ENCODE results near the gene PPP2R2C. TPM values are rescaled to one million over a fixed set of nuclear protein-coding genes. Genes with fewer than 3 reads are reported as not detected.

The PPP2R2C gene
- total RNA-seq, 1 donor: under 0.01 TPM

DNA sequence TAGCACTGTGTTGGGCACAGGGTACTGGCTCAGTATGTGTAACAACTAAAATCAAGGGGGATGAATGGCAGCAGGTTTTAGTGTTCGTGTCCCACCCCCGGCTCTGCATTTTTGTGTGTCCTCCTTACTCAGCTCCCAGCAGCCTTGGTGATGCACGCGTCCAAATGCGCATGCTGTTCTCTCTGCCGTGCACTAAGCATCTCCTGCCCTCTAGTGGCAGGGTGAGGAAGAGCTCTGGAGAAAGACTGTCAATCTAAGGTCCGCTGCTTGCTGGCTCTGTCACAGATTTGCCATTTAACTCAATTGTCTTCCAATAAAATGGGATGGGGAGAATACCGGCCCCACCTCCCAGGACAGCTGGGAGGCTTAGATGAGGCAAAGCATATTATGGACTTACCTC lies 141.4 kb downstream of the PPP2R2C start:
- Histone ChIP-seq H3K4me1 (ENCODE audit: insufficient read depth, low read length) (no peaks in the 10 kb centered on the region), H3K27ac (ENCODE audit: low read depth, low read length) (no peak overlapping the region), H3K4me3 (ENCODE audit: insufficient read depth, low read length) (no peak overlapping the region), H3K36me3 (ENCODE audit: insufficient read depth, low read length) (no peaks in the 10 kb centered on the region), H2AFZ (ENCODE audit: low read length) (no peak overlapping the region), H3K4me2 (ENCODE audit: insufficient read depth, low read length) (no peak overlapping the region), H3K27me3 (ENCODE audit: insufficient read depth, low read length) (no peaks in the 10 kb centered on the region), H3K79me2 (ENCODE audit: insufficient read depth, low read length) (no peaks in the 10 kb centered on the region), H3K9me3 (ENCODE audit: low read depth, low read length) (no peaks in the 10 kb centered on the region), H4K20me1 (ENCODE audit: insufficient read depth, low read length) (no peaks in the 10 kb centered on the region)
- TF ChIP-seq, protein P1, sequence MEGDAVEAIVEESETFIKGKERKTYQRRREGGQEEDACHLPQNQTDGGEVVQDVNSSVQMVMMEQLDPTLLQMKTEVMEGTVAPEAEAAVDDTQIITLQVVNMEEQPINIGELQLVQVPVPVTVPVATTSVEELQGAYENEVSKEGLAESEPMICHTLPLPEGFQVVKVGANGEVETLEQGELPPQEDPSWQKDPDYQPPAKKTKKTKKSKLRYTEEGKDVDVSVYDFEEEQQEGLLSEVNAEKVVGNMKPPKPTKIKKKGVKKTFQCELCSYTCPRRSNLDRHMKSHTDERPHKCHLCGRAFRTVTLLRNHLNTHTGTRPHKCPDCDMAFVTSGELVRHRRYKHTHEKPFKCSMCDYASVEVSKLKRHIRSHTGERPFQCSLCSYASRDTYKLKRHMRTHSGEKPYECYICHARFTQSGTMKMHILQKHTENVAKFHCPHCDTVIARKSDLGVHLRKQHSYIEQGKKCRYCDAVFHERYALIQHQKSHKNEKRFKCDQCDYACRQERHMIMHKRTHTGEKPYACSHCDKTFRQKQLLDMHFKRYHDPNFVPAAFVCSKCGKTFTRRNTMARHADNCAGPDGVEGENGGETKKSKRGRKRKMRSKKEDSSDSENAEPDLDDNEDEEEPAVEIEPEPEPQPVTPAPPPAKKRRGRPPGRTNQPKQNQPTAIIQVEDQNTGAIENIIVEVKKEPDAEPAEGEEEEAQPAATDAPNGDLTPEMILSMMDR (IDR thresholded peaks at IDR 0.05; ENCODE audit: extremely low read depth, low read depth, low read length): peak; percentile 60
- DNase-seq (ENCODE audit: insufficient read length, low spot score, missing footprints): no peak

DNA sequence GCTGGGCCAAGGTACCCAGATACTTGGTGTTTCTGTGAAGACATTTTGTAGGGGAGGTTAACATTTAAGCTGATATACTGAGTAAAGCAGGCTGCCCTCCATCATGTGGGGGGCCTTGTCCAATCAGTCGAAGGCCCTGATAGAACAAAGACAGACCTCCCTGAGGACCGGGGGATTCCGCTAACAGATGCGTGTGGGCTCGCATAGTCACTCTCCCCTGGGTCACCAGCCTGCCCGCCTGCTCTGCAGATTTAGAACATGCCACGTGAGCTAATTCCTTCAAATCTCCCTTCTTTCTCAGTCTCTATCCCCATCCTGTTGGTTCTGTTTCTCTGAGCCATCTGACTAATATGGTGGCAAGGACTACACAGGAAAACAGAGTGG lies 142.0 kb downstream of the PPP2R2C start:
- no peak overlapping the region for H3K27ac ChIP-seq (ENCODE audit: low read depth, low read length)
- H3K4me2 ChIP-seq (ENCODE audit: insufficient read depth, low read length): no peak overlapping the region
- H4K20me1 ChIP-seq (ENCODE audit: insufficient read depth, low read length): no peaks in the 10 kb centered on the region
- no peak for DNase-seq (ENCODE audit: insufficient read length, low spot score, missing footprints)
- no peaks in the 10 kb centered on the region for H3K4me1 ChIP-seq (ENCODE audit: insufficient read depth, low read length)
- H3K79me2 ChIP-seq (ENCODE audit: insufficient read depth, low read length): no peaks in the 10 kb centered on the region
- H3K4me3 ChIP-seq (ENCODE audit: insufficient read depth, low read length): no peak overlapping the region
- H2AFZ ChIP-seq (ENCODE audit: low read length): no peak overlapping the region
- no peaks in the 10 kb centered on the region for H3K9me3 ChIP-seq (ENCODE audit: low read depth, low read length)
- no peaks in the 10 kb centered on the region for H3K36me3 ChIP-seq (ENCODE audit: insufficient read depth, low read length)
- TF ChIP-seq, protein P1 (IDR thresholded peaks at IDR 0.05; ENCODE audit: extremely low read depth, low read depth, low read length): no peak
- H3K27me3 ChIP-seq (ENCODE audit: insufficient read depth, low read length): no peaks in the 10 kb centered on the region

DNA sequence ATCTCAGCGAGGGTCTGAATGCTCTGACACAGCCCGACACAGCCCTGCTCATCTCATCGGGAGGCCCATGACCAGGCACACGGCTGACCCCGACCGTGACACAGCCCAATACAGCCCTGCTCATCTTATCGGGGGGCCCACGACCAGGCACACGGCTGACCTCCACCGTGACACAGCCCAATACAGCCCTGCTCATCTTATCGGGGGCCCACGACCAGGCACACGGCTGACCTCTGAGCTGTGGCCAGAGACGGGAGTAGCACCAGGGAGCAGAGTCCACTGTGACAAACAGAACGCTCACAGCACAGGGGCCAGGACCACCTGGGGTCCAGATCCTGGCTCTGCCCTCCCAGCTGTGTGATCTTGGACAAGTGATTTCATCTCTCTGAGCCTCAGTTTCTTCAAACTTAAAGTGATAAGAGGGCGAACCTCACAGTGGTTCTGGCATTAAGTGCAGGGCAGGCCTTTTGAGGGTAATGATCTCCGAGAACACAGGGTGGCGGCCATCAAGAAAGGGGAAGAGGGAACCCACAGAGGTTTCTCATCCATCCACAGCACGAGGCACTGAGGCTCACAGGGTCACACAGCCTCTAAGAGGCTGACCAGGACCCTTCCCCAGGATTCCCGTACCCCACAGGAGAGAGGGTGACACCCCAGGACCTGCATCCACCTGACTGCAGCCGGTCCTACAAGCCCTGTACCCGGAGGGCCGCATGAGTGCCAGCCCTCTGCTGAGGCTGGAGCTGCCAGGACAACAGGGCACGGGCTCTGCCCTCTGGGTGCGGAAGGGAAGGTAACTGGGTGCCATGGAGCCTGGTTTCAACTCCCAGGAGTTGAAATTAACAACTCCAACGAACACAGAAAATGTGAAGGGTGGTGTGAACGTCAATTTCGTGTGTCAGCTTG lies 142.7 kb downstream of the PPP2R2C start:
- Histone ChIP-seq H3K4me1 (ENCODE audit: insufficient read depth, low read length) (no peaks in the 10 kb centered on the region), H3K4me2 (ENCODE audit: insufficient read depth, low read length) (no peak overlapping the region), H3K4me3 (ENCODE audit: insufficient read depth, low read length) (no peak overlapping the region), H3K27me3 (ENCODE audit: insufficient read depth, low read length) (no peaks in the 10 kb centered on the region), H3K27ac (ENCODE audit: low read depth, low read length) (no peak overlapping the region), H2AFZ (ENCODE audit: low read length) (no peak overlapping the region), H3K9me3 (ENCODE audit: low read depth, low read length) (no peaks in the 10 kb centered on the region), H3K36me3 (ENCODE audit: insufficient read depth, low read length) (no peaks in the 10 kb centered on the region), H3K79me2 (ENCODE audit: insufficient read depth, low read length) (no peaks in the 10 kb centered on the region), H4K20me1 (ENCODE audit: insufficient read depth, low read length) (no peaks in the 10 kb centered on the region)
- TF ChIP-seq, protein P1 (IDR thresholded peaks at IDR 0.05; ENCODE audit: extremely low read depth, low read depth, low read length): no peak
- DNase-seq (ENCODE audit: insufficient read length, low spot score, missing footprints): no peak

DNA sequence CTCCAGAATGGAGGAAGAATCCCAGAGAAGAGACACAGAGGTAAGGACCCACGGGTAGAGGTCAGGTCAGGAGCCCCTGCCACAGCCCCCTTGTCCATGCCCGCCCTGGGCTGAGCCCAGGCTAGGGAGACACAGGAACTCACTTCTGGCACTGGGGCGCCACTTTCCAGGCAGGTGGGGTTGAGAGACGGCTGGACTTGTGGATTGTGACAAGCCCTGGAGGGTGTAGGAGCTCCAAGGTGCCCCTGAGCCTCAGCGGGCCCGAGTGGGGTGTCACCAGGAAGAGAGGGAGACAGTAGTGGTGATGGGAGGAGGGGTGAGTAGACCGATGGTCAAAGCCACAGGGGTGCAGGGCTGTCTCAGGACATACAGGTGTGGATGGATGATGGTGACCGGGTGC lies 143.9 kb downstream of the PPP2R2C start:
- no peaks in the 10 kb centered on the region for H3K36me3 ChIP-seq (ENCODE audit: insufficient read depth, low read length)
- no peak for DNase-seq (ENCODE audit: insufficient read length, low spot score, missing footprints)
- no peaks in the 10 kb centered on the region for H4K20me1 ChIP-seq (ENCODE audit: insufficient read depth, low read length)
- H3K9me3 ChIP-seq (ENCODE audit: low read depth, low read length): no peaks in the 10 kb centered on the region
- TF ChIP-seq, protein P1 (IDR thresholded peaks at IDR 0.05; ENCODE audit: extremely low read depth, low read depth, low read length): no peak
- H3K27me3 ChIP-seq (ENCODE audit: insufficient read depth, low read length): peaks cover 2% of the 10 kb centered on the region
- H2AFZ ChIP-seq (ENCODE audit: low read length): no peak overlapping the region
- H3K4me1 ChIP-seq (ENCODE audit: insufficient read depth, low read length): no peaks in the 10 kb centered on the region
- no peak overlapping the region for H3K27ac ChIP-seq (ENCODE audit: low read depth, low read length)
- no peaks in the 10 kb centered on the region for H3K79me2 ChIP-seq (ENCODE audit: insufficient read depth, low read length)
- no peak overlapping the region for H3K4me2 ChIP-seq (ENCODE audit: insufficient read depth, low read length)
- no peak overlapping the region for H3K4me3 ChIP-seq (ENCODE audit: insufficient read depth, low read length)

All from osteoblast (primary cell).